Cardiac septum (tissue), 1 donor: ENCODE data around the gene PPP1R16B. TPM values are rescaled to one million over a fixed set of nuclear protein-coding genes. Genes with fewer than 3 reads are reported as not detected.
"Not testable (repeated sequence)": the region's sequence is repeated elsewhere in the genome, so short reads cannot be mapped to it uniquely, and the experiment has no call there.

ENCODE experiments used
- DNase-seq: peaks from one replicate; pipeline ENCODE4 v3.0.0-alpha.2; 2020; ENCODE audit warnings: low spot score
- intact Hi-C: fragments of 100-400 bp; cut with DNase I; formaldehyde crosslinking; loops from one replicate; pipeline ENCODE4 v1.14.0; 2022
- total RNA-seq: library from RNA; stranded (reverse); fragmentation: NEBNext Ultra II Directional; extraction: Animal tissue kit (Norgen Biotek cat#: 25700); gene quantifications from one replicate; pipeline ENCODE4 v1.2.1, GENCODE V29; 2021
- donor health status: DM: no; HTN: no; CAD: no.

Gene PPP1R16B
- total RNA-seq, 1 donor from 2014 or later: 1.7 TPM

DNA sequence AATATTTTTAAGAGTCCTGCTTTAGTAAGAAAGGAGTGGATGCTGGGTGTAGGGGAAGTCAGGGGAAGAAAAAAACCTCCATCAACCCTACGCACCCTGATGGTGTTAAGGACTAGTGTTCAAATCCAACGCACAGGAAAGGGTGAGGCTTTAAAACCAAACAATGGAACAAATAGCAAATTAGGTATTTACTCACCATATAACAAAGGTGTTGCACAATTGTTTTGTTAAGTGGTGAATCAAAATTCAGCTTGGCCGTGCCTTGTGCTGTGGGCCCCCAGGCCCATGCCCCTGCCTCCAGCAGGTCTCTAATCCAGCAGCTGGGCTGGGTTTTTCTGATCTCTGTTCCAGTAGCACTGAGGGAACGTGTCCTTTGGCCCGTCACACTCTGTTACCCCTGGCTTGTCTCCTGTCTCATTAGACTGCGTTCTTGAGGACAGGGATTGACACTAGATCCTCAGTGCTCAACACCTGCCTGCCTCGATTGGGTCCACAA lies 132.5 kb downstream of the PPP1R16B start:
- intact Hi-C loops: no loop called here
- peak; percentile 31 for DNase-seq

- intact Hi-C loops: no loop called here
- no peak for DNase-seq
Observed at GRCh38 chr20:38939686-38940085, 134.2 kb downstream of the PPP1R16B start.

- intact Hi-C loops: no loop called here
- no peak for DNase-seq
Observed at GRCh38 chr20:38940644-38941043, 135.1 kb downstream of the PPP1R16B start.

- no peak for DNase-seq
Observed at GRCh38 chr20:38941726-38942389, 136.4 kb downstream of the PPP1R16B start.

DNA sequence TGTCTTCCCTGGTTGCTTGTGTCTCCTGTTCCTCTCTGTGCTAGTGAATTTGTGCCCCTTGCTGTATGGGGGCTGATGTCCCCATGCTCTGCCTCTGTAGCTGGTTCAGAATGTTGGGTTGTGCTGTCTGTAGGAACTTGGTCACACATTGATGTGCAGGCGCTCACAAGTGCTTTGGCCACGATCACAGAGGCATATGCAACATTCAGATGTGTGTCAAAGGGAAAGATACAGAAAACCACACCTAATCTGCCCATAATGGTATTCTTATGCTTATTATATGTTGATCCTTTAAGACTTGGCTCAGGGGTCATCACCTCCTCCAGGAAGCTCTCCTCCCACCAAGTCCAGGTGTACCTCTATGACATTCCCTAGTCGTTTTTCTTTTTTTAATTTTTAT lies 139.5 kb downstream of the PPP1R16B start:
- no peak for DNase-seq
- intact Hi-C loops: no loop called here

More at GRCh38 chr20:38941726-38942389, 136.4 kb downstream of the PPP1R16B start:
- intact Hi-C loops: no loop called here

- DNase-seq: no peak
Observed at GRCh38 chr20:38946836-38947235, 141.3 kb downstream of the PPP1R16B start.

GRCh38 chr20:38947931-38948362 lies 142.4 kb downstream of the PPP1R16B start:
- intact Hi-C loops: no loop called here
- DNase-seq: no peak

More at GRCh38 chr20:38946836-38947235, 141.3 kb downstream of the PPP1R16B start:
- intact Hi-C loops: no loop called here

GRCh38 chr20:38950254-38950653 lies 144.8 kb downstream of the PPP1R16B start:
- intact Hi-C loops: no loop called here
- no peak for DNase-seq

- intact Hi-C loops: no loop called here
Observed at GRCh38 chr20:38951611-38952010, 146.1 kb downstream of the PPP1R16B start.

DNA sequence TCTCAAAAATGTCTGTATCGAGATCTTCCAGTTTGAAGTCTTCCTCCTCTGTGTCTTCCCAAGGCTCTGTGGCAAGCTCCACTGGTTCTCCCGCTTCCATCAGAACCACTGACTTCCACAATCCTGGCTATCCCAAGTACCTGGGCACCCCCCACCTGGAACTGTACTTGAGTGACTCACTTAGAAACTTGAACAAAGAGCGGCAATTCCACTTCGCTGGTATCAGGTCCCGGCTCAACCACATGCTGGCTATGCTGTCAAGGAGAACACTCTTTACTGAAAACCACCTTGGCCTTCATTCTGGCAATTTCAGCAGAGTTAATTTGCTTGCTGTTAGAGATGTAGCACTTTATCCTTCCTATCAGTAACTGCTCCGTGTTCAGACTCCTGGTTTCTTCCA lies 146.7 kb downstream of the PPP1R16B start:
- intact Hi-C loops: no loop called here
- no peak for DNase-seq

More at GRCh38 chr20:38951611-38952010, 146.1 kb downstream of the PPP1R16B start:
- DNase-seq: no peak

- no peak for DNase-seq
- intact Hi-C loops: no loop called here
Observed at GRCh38 chr20:38953630-38954340, 148.3 kb downstream of the PPP1R16B start.

GRCh38 chr20:38957235-38957876 lies 151.9 kb downstream of the PPP1R16B start:
- intact Hi-C loops: no loop called here
- DNase-seq: no peak

- intact Hi-C loops: no loop called here
- DNase-seq: no peak
Observed at GRCh38 chr20:38957915-38958485, 152.5 kb downstream of the PPP1R16B start.

GRCh38 chr20:38960187-38960687 lies 154.7 kb downstream of the PPP1R16B start:
- intact Hi-C loops: loop anchor here (5.0 kb wide), 1 partner anchor 33 kb away; the partner anchor contains the start of gene FAM83D

GRCh38 chr20:38961530-38962043 lies 156.1 kb downstream of the PPP1R16B start:
- intact Hi-C loops: loop anchor here (1.0 to 5.0 kb wide), 2 partner anchors 34 to 87 kb away; partner anchors contain the start of gene FAM83D
- DNase-seq: no peak

More at GRCh38 chr20:38960187-38960687, 154.7 kb downstream of the PPP1R16B start:
- not testable (repeated sequence) for DNase-seq

- peak; percentile 99 for DNase-seq
- intact Hi-C loops: loop anchor here (5.0 kb wide), 1 partner anchor 35 kb away; the partner anchor contains the start of gene FAM83D
Observed at GRCh38 chr20:38962044-38962927, 156.8 kb downstream of the PPP1R16B start, which contains the start of gene DHX35. TSS of gene DHX35 (plus strand) at chr20:38962344. CDS start at chr20:38962368, 24 bp downstream.

- no peak for DNase-seq
- intact Hi-C loops: loop anchor here (5.0 kb wide), 1 partner anchor 36 kb away; the partner anchor contains the start of gene FAM83D
Observed at GRCh38 chr20:38962928-38963401, 157.5 kb downstream of the PPP1R16B start.

DNA sequence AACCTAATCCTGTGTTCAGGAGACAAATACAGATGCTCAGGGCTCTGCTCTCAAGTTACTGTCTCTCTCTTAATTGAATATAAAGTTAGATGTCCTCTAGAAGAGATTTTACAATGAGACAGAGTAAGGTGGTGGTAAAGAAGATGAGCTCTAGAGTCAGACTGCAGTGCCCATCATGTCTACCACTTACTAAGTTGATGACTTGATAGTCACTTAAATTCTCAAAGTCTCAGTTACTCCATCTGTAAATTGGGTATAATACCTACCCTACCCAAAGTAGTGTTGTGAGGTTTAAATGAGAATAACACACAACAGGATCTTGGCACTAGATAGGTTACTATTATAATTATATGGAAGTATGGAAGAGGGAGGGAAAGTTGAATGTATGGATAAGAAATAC lies 158.2 kb downstream of the PPP1R16B start:
- no peak for DNase-seq
- intact Hi-C loops: loop anchor here (5.0 kb wide), 1 partner anchor 36 kb away; the partner anchor contains the start of gene FAM83D
